ENCODE results near the gene SOX2.

The SOX2 gene

GRCh38 chr3:181715571-181716340 is 4.0 kb downstream of the SOX2 start:
- H3K27ac ChIP-seq (ENCODE audit: low read length): no peak overlapping the region
- H3K4me1 ChIP-seq (ENCODE audit: low read length): peaks cover 11% of the 10 kb centered on the region
- H4K20me1 ChIP-seq (ENCODE audit: insufficient read depth, low read length): no peaks in the 10 kb centered on the region
- TF ChIP-seq CTCF (IDR thresholded peaks at IDR 0.05; ENCODE audit: low read depth, low read length) (no peak), EZH2phosphoT487 (IDR thresholded peaks at IDR 0.05; ENCODE audit: low read depth) (no peak)
- H3K9me3 ChIP-seq (ENCODE audit: insufficient read depth, low read length): no peaks in the 10 kb centered on the region
- H2AFZ ChIP-seq (ENCODE audit: low read depth, low read length): peak overlapping the region; percentile 61; the same call in 1 of the 2 replicates
- peak overlapping the region; percentile 40 for H3K9ac ChIP-seq (ENCODE audit: low read length)
- H3K4me3 ChIP-seq (ENCODE audit: low read length): peak overlapping the region; percentile 78
- H3K36me3 ChIP-seq (replicated peaks; ENCODE audit: low read depth, low read length): no peaks in the 10 kb centered on the region
- peak overlapping the region; percentile 84 for H3K4me2 ChIP-seq (ENCODE audit: low read length)
- no peaks in the 10 kb centered on the region for H3K79me2 ChIP-seq (ENCODE audit: low read length)
- H3K27me3 ChIP-seq (ENCODE audit: low read depth, low read length): peaks cover 6% of the 10 kb centered on the region; the same call in 1 of the 2 replicates

- Histone ChIP-seq H3K36me3 (replicated peaks; ENCODE audit: low read depth, low read length) (no peaks in the 10 kb centered on the region), H3K27me3 (ENCODE audit: low read depth, low read length) (peaks cover 6% of the 10 kb centered on the region; the same call in 1 of the 2 replicates), H3K79me2 (ENCODE audit: low read length) (no peaks in the 10 kb centered on the region), H3K4me3 (ENCODE audit: low read length) (no peak overlapping the region), H2AFZ (ENCODE audit: low read depth, low read length) (no peak overlapping the region), H3K4me1 (ENCODE audit: low read length) (peaks cover 9% of the 10 kb centered on the region), H3K9ac (ENCODE audit: low read length) (no peak overlapping the region), H3K4me2 (ENCODE audit: low read length) (no peak overlapping the region), H3K27ac (ENCODE audit: low read length) (no peak overlapping the region), H4K20me1 (ENCODE audit: insufficient read depth, low read length) (no peaks in the 10 kb centered on the region), H3K9me3 (ENCODE audit: insufficient read depth, low read length) (no peaks in the 10 kb centered on the region)
- no peak for TF ChIP-seq CTCF (IDR thresholded peaks at IDR 0.05; ENCODE audit: low read depth, low read length)
Observed at GRCh38 chr3:181716966-181717365, 5.2 kb downstream of the SOX2 start.

- Histone ChIP-seq H4K20me1 (ENCODE audit: insufficient read depth, low read length) (no peaks in the 10 kb centered on the region), H3K36me3 (replicated peaks; ENCODE audit: low read depth, low read length) (no peaks in the 10 kb centered on the region), H3K9ac (ENCODE audit: low read length) (no peak overlapping the region), H3K4me1 (ENCODE audit: low read length) (peaks cover 9% of the 10 kb centered on the region), H3K4me3 (ENCODE audit: low read length) (no peak overlapping the region), H3K27me3 (ENCODE audit: low read depth, low read length) (peaks cover 6% of the 10 kb centered on the region; the same call in 1 of the 2 replicates), H3K4me2 (ENCODE audit: low read length) (no peak overlapping the region), H3K9me3 (ENCODE audit: insufficient read depth, low read length) (no peaks in the 10 kb centered on the region), H2AFZ (ENCODE audit: low read depth, low read length) (no peak overlapping the region), H3K27ac (ENCODE audit: low read length) (no peak overlapping the region), H3K79me2 (ENCODE audit: low read length) (no peaks in the 10 kb centered on the region)
- TF ChIP-seq CTCF (IDR thresholded peaks at IDR 0.05; ENCODE audit: low read depth, low read length): no peak
- TF ChIP-seq EZH2phosphoT487 (IDR thresholded peaks at IDR 0.05; ENCODE audit: low read depth): no peak
Observed at GRCh38 chr3:181717549-181718171, 5.9 kb downstream of the SOX2 start.

- H3K9me3 ChIP-seq (ENCODE audit: insufficient read depth, low read length): no peaks in the 10 kb centered on the region
- H3K27me3 ChIP-seq (ENCODE audit: low read depth, low read length): peaks cover 6% of the 10 kb centered on the region; the same call in 1 of the 2 replicates
- H2AFZ ChIP-seq (ENCODE audit: low read depth, low read length): no peak overlapping the region
- H3K4me3 ChIP-seq (ENCODE audit: low read length): no peak overlapping the region
- H3K36me3 ChIP-seq (replicated peaks; ENCODE audit: low read depth, low read length): no peaks in the 10 kb centered on the region
- H3K79me2 ChIP-seq (ENCODE audit: low read length): no peaks in the 10 kb centered on the region
- H4K20me1 ChIP-seq (ENCODE audit: insufficient read depth, low read length): no peaks in the 10 kb centered on the region
- H3K27ac ChIP-seq (ENCODE audit: low read length): no peak overlapping the region
- TF ChIP-seq CTCF (IDR thresholded peaks at IDR 0.05; ENCODE audit: low read depth, low read length): no peak
- TF ChIP-seq EZH2phosphoT487 (IDR thresholded peaks at IDR 0.05; ENCODE audit: low read depth): no peak
- H3K4me2 ChIP-seq (ENCODE audit: low read length): no peak overlapping the region
- H3K4me1 ChIP-seq (ENCODE audit: low read length): peaks cover 9% of the 10 kb centered on the region
- no peak overlapping the region for H3K9ac ChIP-seq (ENCODE audit: low read length)
Observed at GRCh38 chr3:181718369-181718768, 6.6 kb downstream of the SOX2 start.

Data from OCI-LY3 (cell line).